Large intestine (tissue), 1 donor: ENCODE data around the gene NAV1. TPM values are rescaled to one million over a fixed set of nuclear protein-coding genes. Genes with fewer than 3 reads are reported as not detected.

Experiments
- polyA plus RNA-seq: library from polyadenylated mRNA; unstranded; fragments of 120-200 nt; gene quantifications from one replicate; pipeline ENCODE4 v1.2.1, GENCODE V29; 2013

Gene NAV1
- polyA plus RNA-seq, 1 donor = 9.7 TPM

Other genes with a start within 250 kb of the NAV1 start
- 20.8 TPM for gene TNNT2, start 161.4 kb upstream of the NAV1 start, polyA plus RNA-seq
- 96.4 TPM for gene LAD1, start 139.8 kb upstream of the NAV1 start, polyA plus RNA-seq
- gene TNNI1, start 117.4 kb upstream of the NAV1 start, polyA plus RNA-seq = 6.9 TPM
- 9.0 TPM for gene PHLDA3, start 69.9 kb upstream of the NAV1 start, polyA plus RNA-seq
- gene CSRP1, start 32.0 kb upstream of the NAV1 start, polyA plus RNA-seq = 187 TPM